GM12864 (cell line): ENCODE data around the gene CYP27B1.
"Not testable (repeated sequence)": the region's sequence is repeated elsewhere in the genome, so short reads cannot be mapped to it uniquely, and the experiment has no call there.

ENCODE experiments used
- DNase-seq: peaks from one replicate; pipeline ENCODE4 v3.0.0-alpha.2; 2011; ENCODE audit warnings: low read depth
- H3K4me3 ChIP-seq: 2 replicates; pipeline ENCODE4 v1.5.1; 2011; ENCODE audit warnings: mild to moderate bottlenecking, low read depth, low read length, control low read depth
- CTCF ChIP-seq: IDR thresholded peaks from 2 replicates; pipeline ENCODE4 v1.5.1; 2011; ENCODE audit warnings: low read depth, mild to moderate bottlenecking, moderate library complexity, low read length, control low read depth, inconsistent platforms; ENCODE audit errors: missing control alignments

CYP27B1 gene

GRCh38 chr12:57724936-57725740 is 41.7 kb downstream of the CYP27B1 start:
- TF ChIP-seq CTCF: no peak
- DNase-seq: no peak
- no peak overlapping the region for H3K4me3 ChIP-seq

- DNase-seq: no peak
- no peak overlapping the region for H3K4me3 ChIP-seq
- TF ChIP-seq CTCF: no peak
Measured at GRCh38 chr12:57724003-57724935, 42.6 kb downstream of the CYP27B1 start.

GRCh38 chr12:57723630-57723962 is 43.3 kb downstream of the CYP27B1 start:
- TF ChIP-seq CTCF: no peak
- no peak for DNase-seq
- H3K4me3 ChIP-seq: no peak overlapping the region

GRCh38 chr12:57722716-57723629 is 43.9 kb downstream of the CYP27B1 start:
- TF ChIP-seq CTCF: no peak
- H3K4me3 ChIP-seq: no peak overlapping the region
- DNase-seq: no peak

GRCh38 chr12:57721846-57722608 is 44.9 kb downstream of the CYP27B1 start:
- not testable (repeated sequence) for DNase-seq, H3K4me3 ChIP-seq

- DNase-seq: no peak
- TF ChIP-seq CTCF: peak; percentile 3
- no peak overlapping the region for H3K4me3 ChIP-seq
Measured at GRCh38 chr12:57720606-57721595, 46.0 kb downstream of the CYP27B1 start.
